ENCODE measurements around the gene PCDHGB4.
"Not testable (repeated sequence)": the region's sequence is repeated elsewhere in the genome, so short reads cannot be mapped to it uniquely, and the experiment has no call there.

The PCDHGB4 gene

GRCh38 chr5:141369994-141370848 lies 17.3 kb upstream of the PCDHGB4 start, which contains the start of gene PCDHGB3:
TSS of gene PCDHGB3 (plus strand) at chr5:141370242. CDS start at chr5:141370395, 153 bp downstream.
- peak in 1 of 2 donors; percentile 40 for DNase-seq

- DNase-seq: no peak
Measured at GRCh38 chr5:141371572-141372475, 15.7 kb upstream of the PCDHGB4 start.

- no peak for DNase-seq
Measured at GRCh38 chr5:141373673-141374317, 13.7 kb upstream of the PCDHGB4 start, which contains the start of gene PCDHGA6. TSS of gene PCDHGA6 (plus strand) at chr5:141373891. CDS start at chr5:141374084, 193 bp downstream.

GRCh38 chr5:141374627-141375026 lies 12.9 kb upstream of the PCDHGB4 start:
- DNase-seq: no peak

GRCh38 chr5:141375444-141376155 lies 11.9 kb upstream of the PCDHGB4 start:
- DNase-seq: not testable (repeated sequence)

- no peak for DNase-seq
Measured at GRCh38 chr5:141382469-141383294, 4.8 kb upstream of the PCDHGB4 start, which contains the start of gene PCDHGA7. TSS of gene PCDHGA7 (plus strand) at chr5:141382742. CDS start at chr5:141382900, 158 bp downstream.

GRCh38 chr5:141383345-141383744 lies 4.2 kb upstream of the PCDHGB4 start:
- no peak for DNase-seq

GRCh38 chr5:141384471-141385267 lies 2.8 kb upstream of the PCDHGB4 start:
- DNase-seq: no peak

- no peak for DNase-seq
Measured at GRCh38 chr5:141388661-141389060, 1.2 kb downstream of the PCDHGB4 start.

GRCh38 chr5:141389153-141390042 lies 1.9 kb downstream of the PCDHGB4 start:
- no peak for DNase-seq

GRCh38 chr5:141392429-141393198 lies 5.1 kb downstream of the PCDHGB4 start, which contains the start of gene PCDHGA8:
TSS of gene PCDHGA8 (plus strand) at chr5:141392633. CDS start at chr5:141392814, 181 bp downstream.
- no peak for DNase-seq

GRCh38 chr5:141393267-141393666 lies 5.8 kb downstream of the PCDHGB4 start:
- DNase-seq: no peak

- DNase-seq: not testable (repeated sequence)
Measured at GRCh38 chr5:141394401-141395187, 7.1 kb downstream of the PCDHGB4 start.

GRCh38 chr5:141397756-141398551 lies 10.5 kb downstream of the PCDHGB4 start, which contains the start of gene PCDHGB5:
TSS of gene PCDHGB5 (plus strand) at chr5:141397947. CDS start at chr5:141398128, 181 bp downstream.
- DNase-seq: peak; percentile 36 to 58

- DNase-seq: no peak
Measured at GRCh38 chr5:141398608-141399007, 11.1 kb downstream of the PCDHGB4 start.

GRCh38 chr5:141399555-141400258 lies 12.2 kb downstream of the PCDHGB4 start:
- no peak for DNase-seq

Data from stimulated activated CD4-positive, alpha-beta T cell treated with anti-CD3 and anti-CD28 coated beads, Interleukin-2, amount 100 ng/mL, for 24 hours (primary cell).